EL (cell line): ENCODE measurements around the gene WNK2.

Experiments used
- DNase-seq: peaks from one replicate; pipeline ENCODE4 v3.0.0-alpha.2; 2016

Gene WNK2

DNA sequence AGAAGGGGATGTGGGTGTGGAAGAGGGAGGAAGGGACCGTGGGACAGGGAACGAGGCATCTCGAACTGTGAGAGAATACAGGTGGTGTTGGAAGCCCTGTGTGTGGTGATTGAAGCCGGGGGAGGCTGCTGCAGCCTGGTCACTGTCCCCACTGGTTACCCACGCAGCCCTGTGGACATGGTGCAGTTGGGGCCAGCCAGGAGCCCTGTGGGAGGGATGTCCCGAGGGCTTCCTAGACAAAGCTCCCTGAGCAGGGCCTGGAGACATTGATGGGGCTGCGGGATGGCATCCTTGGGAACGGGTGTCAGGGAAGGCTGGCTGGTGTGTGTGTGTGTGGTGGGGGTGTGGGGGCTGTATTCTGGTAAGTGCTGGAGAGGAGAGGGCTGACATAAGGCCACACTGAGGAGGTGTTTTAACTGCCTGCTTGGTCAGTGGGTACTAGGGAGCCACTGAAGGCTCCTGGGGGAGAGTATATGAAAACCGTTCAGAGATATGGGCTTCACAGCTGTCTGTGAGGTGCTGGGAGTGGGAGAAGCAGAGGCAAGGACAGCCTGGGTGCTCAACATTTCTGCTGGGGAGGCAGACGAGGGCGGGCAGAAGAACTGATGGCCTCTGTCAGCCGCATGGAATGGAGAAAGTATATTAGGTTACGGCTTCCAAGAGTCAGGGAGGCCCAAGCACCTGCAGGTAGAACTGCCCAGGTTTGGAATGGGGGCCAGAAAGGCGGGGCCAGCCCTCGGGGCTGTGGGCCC lies 20.0 kb downstream of the WNK2 start:
- no peak for DNase-seq

DNA sequence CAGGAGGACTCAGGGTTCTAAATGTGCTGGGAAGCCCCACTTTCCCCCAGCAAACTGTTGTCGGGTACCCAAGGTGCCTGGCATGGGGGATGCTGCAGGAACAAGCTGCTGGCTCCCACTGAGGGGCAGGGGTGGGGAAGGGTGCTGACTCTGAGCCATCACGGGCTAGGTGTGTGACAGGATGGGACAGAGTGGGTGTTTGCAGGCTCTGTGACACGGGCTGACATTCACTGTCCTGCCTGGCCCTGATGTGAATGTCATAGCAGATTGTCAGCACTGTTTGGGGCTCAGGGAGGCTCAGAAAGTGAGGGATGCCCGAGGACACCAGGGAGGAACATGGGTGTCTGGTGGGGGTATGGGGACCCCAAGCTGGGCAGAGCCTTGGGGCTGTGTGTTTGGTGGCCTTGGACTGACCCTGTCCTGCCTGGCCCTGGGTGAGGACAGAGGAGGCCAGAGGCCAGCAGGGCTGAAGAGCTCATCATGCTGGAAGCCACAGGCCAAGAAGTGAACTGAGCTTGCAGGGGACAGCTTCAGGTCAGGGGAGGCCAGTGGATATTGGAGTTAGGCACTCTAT lies 20.6 kb downstream of the WNK2 start:
- no peak for DNase-seq

DNA sequence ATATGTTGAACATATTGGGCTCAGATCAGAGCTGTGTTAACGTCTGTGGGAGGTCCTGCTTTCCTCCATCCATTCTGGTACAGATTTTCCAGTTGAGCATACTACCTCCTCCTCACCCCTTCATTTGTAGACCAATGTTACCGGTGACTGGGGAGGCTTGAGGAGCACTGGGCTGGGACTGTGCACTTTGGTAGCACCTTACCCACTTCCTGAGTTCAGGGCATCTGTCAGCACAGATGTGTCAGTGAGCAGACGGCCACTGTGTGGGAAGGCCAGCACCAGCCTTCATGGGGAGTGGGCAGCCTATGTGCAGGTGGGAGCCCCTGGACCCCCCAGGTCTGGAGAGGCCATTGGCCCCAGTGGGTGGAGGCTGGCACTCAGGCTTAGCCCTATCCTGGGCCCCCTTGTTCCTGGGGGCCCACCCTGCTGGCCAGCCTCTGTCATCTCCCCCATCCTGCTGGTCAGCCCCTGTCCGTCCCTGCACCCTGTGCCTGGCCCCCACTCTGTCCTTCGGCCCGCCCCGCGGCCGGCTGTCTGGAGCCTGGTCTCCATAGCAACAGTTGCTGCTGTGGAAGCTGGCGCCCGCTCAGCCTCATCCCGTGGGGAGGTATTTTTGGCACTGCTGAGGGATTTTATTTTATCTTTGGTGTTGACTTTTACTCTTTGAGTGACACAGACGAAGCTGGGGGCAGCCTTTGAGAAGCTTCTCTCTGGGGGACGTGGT lies 21.3 kb downstream of the WNK2 start:
- DNase-seq, result no peak

DNA sequence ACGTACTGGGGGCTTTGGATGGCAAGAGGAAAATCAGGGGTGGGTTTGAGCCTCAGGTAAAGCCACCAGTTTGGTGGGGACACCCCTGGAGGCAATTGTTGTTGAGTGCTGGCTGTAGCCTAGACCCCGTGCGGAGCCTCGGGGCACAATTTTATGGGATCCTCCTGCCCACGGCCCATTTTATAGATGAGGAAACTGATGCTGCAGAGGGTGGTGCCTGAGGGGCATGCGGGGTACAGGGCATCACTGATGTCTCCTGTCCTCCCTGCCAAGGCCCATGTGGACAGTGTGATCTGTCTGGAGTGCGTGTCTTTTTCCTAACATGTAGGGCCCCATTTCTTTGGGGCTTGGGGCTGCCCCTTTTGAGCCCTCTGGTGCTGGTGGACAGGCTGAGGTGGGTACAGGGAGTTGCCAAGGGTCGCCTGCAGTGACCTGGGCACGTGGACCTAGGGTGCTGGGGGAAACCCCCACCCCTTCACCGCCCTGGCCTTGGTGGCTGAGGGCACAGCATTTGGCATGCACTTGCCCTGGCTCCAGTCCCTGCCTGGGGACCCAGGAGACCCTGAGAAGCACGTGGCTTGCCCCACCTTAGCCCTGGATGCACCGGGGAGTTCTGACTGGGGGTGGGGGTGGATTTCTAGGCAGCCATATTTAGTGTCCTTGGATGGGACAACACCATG lies 22.1 kb downstream of the WNK2 start:
- no peak for DNase-seq

DNA sequence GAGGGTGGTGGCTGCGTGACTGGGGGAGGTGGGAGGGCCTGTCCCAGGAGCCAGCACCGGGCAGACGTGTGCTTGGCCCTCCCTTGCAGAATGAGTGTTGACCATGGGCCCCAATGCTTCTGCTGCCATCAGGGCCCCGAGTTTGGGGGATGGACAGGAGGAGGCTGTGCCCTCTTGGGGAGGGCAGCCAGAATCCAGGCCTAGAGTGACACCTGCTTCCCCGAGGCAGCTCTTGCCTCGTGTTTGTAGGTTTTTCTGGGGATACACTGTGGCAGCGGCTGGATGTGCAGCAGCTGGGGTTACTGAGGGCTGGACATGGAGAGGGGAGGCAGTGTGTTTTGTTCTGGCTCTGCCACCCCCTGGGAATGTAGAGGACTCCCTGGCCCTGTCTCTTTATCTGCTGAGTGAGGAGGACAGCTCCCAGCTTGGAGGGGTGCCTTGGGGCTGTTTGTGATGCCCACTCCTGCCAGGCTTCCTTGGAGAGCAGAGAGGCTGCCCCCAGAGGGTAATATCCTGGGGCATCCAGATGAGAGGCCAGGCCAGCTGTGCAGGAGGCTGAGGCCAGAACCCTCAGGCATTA lies 22.7 kb downstream of the WNK2 start:
- DNase-seq, result no peak

DNA sequence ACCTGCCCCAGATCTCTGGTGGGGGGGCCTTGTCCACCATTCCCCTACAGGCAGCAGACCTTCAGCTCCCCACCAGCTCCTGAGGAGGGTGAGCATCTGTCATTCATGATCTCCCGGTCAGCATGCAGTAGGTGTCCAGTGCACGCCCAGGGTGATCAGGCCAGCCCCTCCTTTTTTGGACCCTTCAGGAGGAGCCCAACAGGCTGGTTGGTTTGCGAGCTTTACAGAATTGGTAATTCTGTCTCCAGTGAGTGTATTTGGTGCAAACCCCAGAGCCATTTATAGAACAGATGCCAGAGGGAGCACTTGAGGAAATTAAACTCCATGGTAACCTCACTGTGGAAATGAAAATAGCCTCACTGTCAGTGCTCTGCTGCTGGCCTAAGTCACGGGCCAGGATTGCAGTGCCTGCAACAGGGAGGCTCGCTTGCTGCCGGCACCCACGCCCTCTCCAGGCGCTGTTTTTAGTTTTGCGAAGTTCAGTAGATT lies 23.4 kb downstream of the WNK2 start:
- DNase-seq, result peak; percentile 18

DNA sequence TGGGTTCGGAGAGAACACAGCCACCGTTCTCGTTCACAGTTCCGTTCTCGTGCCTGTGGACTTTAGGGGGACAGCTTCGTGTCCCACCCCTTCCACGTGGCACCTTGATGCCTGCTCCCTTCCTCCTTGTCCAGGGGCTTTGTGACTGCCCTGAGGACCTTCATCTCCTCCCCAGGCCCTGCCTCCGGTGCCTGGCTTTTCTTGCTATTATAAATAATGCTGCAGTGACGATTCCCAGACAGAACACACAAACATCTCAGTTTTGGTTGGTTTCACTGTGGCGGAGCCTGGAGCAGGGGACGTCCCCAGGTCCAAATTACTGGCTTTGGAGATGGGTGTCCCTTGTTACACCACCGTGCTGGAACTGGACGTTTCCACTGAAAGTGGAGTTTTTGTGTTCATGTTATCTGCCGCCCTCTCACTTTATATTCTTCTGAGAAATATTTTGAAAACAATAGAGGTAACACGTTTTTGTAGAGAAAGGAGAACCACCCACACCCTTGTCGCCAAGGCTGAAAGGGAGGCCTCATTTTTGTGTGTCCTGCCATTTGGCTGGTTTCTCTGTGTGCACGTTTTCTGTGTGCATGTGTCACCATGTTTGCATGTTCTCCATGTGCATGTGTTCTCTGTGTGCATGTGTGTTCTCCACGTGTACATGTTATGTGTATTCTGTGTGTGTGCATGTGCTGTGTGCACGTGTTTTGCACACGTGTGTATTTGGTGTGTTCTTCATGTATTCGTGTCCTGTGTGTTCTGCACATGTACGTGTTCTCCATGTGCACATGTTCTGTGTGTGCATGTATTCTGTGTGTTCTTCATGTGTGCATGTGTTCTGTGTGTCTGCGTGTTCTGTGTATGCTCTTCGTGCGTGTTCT lies 24.2 kb downstream of the WNK2 start:
- no peak for DNase-seq

DNA sequence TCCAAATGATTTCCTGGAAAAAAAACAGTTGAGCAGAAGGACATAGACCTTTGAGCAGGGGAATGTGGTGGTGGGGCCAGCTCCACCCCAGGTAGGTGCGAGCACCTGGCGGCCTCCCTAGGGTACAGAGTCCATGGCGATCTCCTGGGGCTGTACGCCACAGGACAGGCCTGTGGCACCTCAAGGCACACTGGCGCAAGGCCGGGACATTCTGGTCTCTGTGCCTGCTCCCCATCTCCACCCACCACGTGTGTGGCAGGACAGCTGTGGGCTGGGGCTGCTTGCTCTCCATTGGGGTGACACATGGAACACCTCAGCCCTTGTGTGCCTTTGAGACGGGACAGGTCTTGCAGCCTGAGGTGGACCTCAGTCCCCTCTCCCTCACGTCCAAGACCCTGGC lies 25.2 kb downstream of the WNK2 start:
- no peak for DNase-seq

DNA sequence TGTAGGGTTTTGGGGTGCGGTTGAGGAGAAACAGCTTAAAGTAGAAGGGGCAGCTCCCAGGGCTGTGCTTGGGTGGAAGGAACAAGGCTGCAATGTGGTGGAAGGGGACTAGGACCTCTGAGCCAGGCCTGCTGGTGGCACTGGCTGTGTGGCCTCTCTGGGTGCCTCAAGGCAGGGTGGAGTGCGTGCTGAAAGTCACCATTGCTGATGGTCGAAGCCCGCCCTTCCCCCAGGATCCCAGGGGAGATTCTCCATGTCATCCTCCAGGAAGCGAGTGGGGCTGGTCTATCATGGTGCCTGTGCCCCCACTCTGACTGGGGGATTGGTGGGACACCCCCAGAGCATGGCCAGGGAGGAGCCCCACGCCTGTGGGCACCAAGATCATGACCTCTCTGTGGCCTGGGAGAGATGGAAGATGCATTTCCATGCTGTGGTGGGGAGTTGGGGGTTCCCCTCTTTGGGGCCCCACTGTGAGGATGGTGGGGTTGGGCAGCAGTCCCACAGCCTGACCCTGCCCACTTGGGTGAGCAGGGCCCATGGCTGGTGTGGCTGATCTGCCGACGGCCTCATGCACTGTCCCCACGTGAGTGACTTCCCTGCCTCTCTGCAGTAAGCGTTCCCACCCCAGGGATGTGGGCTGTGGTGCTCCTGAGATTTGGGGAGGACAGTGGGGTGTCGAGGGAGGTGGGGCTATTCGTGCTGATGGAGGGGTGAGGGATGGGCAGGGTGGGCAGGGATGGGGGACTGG lies 25.8 kb downstream of the WNK2 start:
- no peak for DNase-seq

DNA sequence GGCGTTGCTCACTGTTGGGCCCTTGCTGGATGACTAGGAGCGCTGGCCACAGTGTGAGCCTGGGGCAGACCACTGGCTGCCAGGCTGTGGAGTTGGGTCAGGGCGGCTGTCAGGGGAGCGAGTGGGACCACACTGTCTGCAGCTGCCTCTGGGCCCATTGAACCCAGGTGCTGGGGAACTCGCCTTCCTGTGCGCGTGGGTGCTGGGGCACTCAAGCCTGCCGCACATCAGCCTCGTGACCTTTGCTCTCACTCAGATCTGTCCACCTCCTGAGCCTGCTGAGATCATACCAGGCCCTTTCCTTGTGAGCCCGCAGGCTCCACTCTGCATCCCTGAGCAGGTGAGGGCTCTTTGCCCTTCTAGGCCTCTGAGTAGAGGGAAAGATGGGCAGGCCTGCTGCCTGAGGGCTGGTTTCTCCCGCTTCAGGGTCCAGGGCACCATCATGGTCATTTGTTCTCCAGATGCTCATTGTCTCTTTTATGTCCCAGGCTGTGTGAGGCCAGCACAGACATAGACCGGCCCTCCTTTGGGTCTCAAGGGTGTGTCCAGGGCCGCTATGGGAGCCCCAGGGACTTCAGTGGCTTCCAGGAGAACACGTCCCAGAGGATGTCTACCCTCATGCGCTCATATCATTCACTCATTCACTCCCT lies 26.5 kb downstream of the WNK2 start:
- no peak for DNase-seq

DNA sequence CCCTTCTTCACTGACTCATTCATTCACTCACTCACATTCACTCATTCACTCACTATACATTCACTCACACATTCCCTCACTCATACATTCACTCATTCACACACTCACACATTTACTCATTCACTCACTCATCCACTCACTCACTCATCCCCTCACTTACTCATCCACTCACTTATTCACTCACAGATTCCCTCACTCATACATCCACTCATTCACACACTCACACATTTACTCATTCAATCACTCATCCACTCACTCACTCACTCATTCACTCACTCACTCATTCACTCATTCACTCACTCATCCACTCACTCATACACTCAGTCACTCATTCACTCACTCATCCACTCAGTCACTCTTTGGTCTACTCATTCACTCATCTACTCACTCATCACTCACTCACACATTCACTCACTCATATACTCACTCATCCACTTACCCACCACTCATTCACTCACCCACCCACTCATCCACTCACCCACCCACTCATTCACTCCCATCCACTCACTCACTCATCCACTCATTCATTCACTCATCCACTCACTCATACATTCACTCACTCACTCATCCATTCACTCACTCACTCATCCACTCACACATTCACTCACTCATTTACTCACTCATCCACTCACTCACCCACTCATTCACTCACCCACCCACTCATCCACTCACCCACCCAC lies 27.2 kb downstream of the WNK2 start:
- no peak for DNase-seq

DNA sequence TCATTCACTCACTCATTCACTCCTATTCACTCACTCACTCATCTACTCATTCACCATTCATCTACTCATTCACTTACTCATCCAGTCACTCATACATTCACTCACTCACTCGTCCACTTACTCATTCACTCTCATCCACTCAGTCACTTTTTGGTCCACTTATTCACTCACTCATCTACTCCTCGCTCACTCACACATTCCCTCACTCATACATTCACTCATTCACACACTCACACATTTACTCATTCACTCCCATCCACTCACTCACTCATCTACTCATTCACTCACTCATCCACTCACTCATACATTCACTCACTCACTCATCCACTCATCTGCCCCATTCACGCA lies 27.7 kb downstream of the WNK2 start:
- DNase-seq, result no peak

DNA sequence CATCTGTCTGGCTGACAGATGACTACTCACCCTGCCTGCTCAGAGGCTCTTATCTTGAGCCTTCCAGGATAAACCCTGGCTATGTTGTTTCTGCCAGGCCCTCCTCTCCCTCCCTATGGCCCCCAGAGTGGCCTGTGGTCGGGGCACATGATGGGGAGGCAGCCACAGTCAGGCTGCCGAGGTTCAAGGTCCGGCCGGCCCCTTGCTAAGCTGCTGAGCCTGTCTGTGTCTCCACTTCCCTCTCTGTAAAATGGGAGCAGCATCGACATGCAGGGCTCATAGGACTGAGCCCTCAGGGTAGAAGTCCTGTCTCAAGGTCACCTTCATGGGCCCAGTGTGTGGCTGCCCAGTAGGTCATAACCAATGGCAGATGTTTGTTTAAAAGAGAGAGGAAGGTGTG lies 28.5 kb downstream of the WNK2 start:
- DNase-seq, result no peak

DNA sequence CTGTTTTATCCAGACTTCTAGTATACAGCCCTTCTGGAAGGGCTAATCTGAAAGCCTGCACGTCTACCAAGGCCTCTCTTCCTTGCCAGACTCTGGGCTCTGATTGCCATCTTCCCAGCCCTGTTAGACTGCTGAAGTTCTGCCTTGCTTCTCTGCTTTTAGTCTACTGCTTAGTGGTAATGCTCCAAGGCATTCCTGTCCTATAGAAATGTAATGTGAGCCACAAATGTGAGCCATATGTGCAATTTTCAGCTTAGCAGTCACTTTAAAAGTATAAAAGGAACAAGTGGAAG lies 32.1 kb downstream of the WNK2 start:
- DNase-seq, result no peak

DNA sequence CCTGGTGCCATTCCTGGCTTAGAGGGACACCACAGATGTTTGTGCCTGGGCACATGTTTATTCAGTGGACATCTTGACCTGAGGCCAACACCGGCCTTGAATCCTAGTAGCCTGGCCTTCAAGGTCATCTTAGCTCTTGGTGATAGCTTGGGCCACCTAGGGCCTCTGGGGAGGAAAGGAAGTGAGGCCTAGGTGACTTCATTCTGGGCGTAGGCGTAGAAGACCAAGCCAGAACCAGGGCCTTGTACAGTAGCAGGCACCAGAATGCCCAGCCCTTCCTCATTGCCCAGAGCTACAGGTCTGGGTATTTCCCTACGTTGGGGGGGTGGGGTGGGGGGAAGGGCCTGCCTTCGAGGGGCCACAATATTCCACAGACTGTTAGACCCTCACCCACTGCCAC lies 33.8 kb downstream of the WNK2 start:
- no peak for DNase-seq

DNA sequence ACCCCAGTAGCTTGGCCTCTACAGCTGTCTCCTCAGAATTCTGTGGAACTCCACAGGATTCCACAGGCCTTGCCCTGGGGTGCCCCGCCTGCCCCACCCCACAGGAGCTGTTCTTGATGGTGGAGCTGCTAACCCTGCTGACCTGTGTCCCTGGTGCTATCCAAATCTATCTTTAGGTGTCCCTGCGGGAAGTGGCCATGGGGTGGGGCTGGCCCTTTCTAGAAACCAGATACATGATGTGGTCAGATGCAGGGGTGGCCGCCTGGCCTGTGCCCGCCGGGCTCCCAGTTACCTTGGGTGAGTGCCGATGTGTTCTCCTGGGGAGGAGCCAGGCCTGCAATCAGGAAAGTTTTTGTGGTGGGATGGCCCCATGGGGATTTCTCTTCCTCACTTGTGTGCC lies 34.2 kb downstream of the WNK2 start:
- no peak for DNase-seq

DNA sequence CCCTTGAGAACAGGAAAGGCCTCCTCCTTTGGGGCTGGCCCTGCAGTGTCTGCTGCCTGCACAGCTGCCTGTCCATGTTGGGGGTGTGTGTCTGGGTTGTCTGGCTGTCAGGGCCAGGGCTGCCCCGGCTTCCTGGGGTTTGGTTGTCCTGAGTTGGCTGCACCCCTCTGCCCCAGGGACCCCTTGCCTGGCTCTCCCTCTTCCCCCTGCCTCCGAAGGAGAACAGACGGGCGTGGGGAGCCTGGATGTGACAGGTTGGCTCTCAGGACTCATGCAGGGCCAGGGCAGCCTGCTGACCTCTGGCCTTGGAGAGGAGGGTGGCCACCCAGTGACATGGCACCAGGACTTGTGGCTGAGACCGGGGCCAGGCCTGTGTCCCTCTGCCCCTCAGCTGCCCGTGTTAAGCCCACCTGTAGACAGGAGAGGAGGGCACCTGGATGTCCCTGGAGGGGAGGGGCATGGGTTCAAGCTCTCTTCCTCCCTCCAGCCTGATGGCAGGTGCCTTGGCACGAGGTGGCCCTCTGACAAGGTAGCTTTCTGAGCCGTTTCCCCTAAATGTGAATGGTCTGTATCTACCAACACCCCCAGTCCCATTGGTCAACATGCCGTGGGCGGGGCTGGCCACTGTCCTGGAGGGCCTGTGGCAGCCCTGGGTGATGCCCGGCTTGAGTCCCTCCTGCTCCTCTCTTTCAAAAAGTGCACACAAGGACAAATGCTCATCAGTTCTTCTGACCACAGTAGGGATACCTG lies 34.9 kb downstream of the WNK2 start:
- DNase-seq, result no peak

DNA sequence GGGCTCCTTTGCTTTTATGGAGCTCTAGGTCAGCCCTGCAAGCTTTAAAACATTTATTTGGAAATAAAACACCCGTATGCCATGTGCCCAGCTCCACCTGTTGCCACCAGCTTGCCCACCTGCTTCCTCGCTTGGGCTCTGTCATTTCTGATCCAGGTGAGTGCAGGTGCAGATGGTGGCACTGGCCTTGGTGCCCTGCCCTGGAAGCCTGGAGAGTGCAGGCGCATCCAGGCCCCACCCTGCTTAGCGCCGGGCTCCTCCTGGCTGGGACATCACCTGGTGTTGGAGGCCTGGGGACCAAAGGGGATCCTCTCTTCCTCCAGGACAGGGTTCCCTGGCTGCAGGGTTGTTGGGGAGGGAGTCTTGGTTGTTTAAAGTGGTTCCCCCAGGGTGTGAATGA lies 35.8 kb downstream of the WNK2 start:
- no peak for DNase-seq

DNA sequence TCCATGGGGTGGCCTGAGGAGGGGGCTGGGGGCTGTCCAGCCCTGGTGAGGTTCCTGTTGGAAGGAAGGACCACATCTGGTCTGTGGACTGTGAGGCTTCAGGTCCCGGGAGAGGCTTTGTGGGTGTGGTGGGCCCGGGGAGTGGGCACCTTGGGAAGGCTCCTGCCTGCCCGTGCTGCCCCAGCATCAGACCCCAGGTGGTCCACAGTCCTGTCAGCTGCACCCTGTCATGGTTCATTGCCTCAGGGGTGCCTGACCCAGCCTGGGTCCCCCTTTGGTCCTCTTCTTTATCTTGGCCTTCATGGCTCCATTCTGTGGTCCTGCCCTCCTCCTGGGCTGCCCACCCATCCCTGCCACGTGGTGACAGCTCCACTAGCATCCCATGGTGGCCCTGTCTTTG lies 36.7 kb downstream of the WNK2 start:
- no peak for DNase-seq

DNA sequence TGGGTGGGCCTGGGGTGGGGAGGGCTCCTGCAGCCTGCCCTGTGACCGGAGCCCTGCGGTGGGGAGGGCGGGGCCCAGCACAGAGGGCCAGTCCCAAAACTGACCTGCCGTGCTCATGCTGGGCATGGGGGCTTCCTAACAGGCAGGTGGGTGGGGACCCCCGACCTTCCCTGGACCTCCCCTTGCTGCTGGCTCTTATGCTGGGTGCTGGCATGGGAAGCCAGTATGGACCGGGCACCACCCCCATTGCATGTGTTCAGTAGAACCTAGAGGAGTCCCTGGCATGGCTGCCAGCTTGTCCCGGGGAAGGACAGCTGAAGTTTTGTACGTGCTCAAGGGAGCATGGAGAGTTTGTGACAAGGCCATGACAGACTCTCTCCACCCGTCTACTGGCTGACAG lies 37.1 kb downstream of the WNK2 start:
- DNase-seq, result no peak
